Measurements from ENCODE around the gene ACVR1.

ACVR1 gene

GRCh38 chr2:157876066-157876785, at the start of gene ACVR1:
ACVR1 (minus strand) TSS chr2:157876330; CDS start chr2:157799493, 76,837 bp downstream.
- Histone ChIP-seq H3K9me3 (ENCODE audit: control insufficient read depth in 1 of 2, low read length in 2 of 2) (no peaks in the 10 kb centered on the region), H3K36me3 (ENCODE audit: control insufficient read depth in 1 of 2, insufficient read depth in 2 of 2, low read length in 2 of 2) (no peaks in the 10 kb centered on the region), H3K27ac (ENCODE audit: low read length) (peak within 1 kb of the TSS; percentile 78), H3K4me3 (ENCODE audit: low read depth in 1 of 2, low read length in 2 of 2) (peak within 1 kb of the TSS; percentile 74 to 83), H3K4me1 (ENCODE audit: control insufficient read depth in 1 of 2, insufficient read depth in 2 of 2, low read length in 2 of 2) (peaks cover 4 to 31% of the 10 kb centered on the region in 2 donors), H3K27me3 (ENCODE audit: low read depth, low read length) (no peaks in the 10 kb centered on the region)

- H3K4me1 ChIP-seq (ENCODE audit: control insufficient read depth in 1 of 2, insufficient read depth in 2 of 2, low read length in 2 of 2) = no peaks in the 10 kb centered on the region
- H3K4me3 ChIP-seq (ENCODE audit: low read depth in 1 of 2, low read length in 2 of 2) = no peak overlapping the region
- no peaks in the 10 kb centered on the region for H3K9me3 ChIP-seq (ENCODE audit: control insufficient read depth in 1 of 2, low read length in 2 of 2)
- H3K27ac ChIP-seq (ENCODE audit: low read length) = no peak overlapping the region
- H3K36me3 ChIP-seq (ENCODE audit: control insufficient read depth in 1 of 2, insufficient read depth in 2 of 2, low read length in 2 of 2) = no peaks in the 10 kb centered on the region
- no peaks in the 10 kb centered on the region for H3K27me3 ChIP-seq (ENCODE audit: low read depth, low read length)
These were observed 48.9 kb upstream of the ACVR1 start for GRCh38 chr2:157925071-157925470.

GRCh38 chr2:157923598-157924217, 47.6 kb upstream of the ACVR1 start:
- Histone ChIP-seq H3K27me3 (ENCODE audit: low read depth, low read length) (no peaks in the 10 kb centered on the region), H3K4me1 (ENCODE audit: control insufficient read depth in 1 of 2, insufficient read depth in 2 of 2, low read length in 2 of 2) (no peaks in the 10 kb centered on the region), H3K9me3 (ENCODE audit: control insufficient read depth in 1 of 2, low read length in 2 of 2) (no peaks in the 10 kb centered on the region), H3K36me3 (ENCODE audit: control insufficient read depth in 1 of 2, insufficient read depth in 2 of 2, low read length in 2 of 2) (no peaks in the 10 kb centered on the region), H3K4me3 (ENCODE audit: low read depth in 1 of 2, low read length in 2 of 2) (no peak overlapping the region), H3K27ac (ENCODE audit: low read length) (no peak overlapping the region)

GRCh38 chr2:157922815-157923214, 46.7 kb upstream of the ACVR1 start:
- Histone ChIP-seq H3K9me3 (ENCODE audit: control insufficient read depth in 1 of 2, low read length in 2 of 2) (no peaks in the 10 kb centered on the region), H3K4me1 (ENCODE audit: control insufficient read depth in 1 of 2, insufficient read depth in 2 of 2, low read length in 2 of 2) (no peaks in the 10 kb centered on the region), H3K4me3 (ENCODE audit: low read depth in 1 of 2, low read length in 2 of 2) (no peak overlapping the region), H3K27me3 (ENCODE audit: low read depth, low read length) (no peaks in the 10 kb centered on the region), H3K27ac (ENCODE audit: low read length) (no peak overlapping the region), H3K36me3 (ENCODE audit: control insufficient read depth in 1 of 2, insufficient read depth in 2 of 2, low read length in 2 of 2) (no peaks in the 10 kb centered on the region)

- Histone ChIP-seq H3K9me3 (ENCODE audit: control insufficient read depth in 1 of 2, low read length in 2 of 2) (no peaks in the 10 kb centered on the region), H3K27me3 (ENCODE audit: low read depth, low read length) (no peaks in the 10 kb centered on the region), H3K4me1 (ENCODE audit: control insufficient read depth in 1 of 2, insufficient read depth in 2 of 2, low read length in 2 of 2) (no peaks in the 10 kb centered on the region), H3K27ac (ENCODE audit: low read length) (no peak overlapping the region), H3K4me3 (ENCODE audit: low read depth in 1 of 2, low read length in 2 of 2) (no peak overlapping the region), H3K36me3 (ENCODE audit: control insufficient read depth in 1 of 2, insufficient read depth in 2 of 2, low read length in 2 of 2) (no peaks in the 10 kb centered on the region)
These were observed 46.2 kb upstream of the ACVR1 start for GRCh38 chr2:157922336-157922735.

GRCh38 chr2:157920736-157921135, 44.6 kb upstream of the ACVR1 start:
- Histone ChIP-seq H3K36me3 (ENCODE audit: control insufficient read depth in 1 of 2, insufficient read depth in 2 of 2, low read length in 2 of 2) (no peaks in the 10 kb centered on the region), H3K27me3 (ENCODE audit: low read depth, low read length) (no peaks in the 10 kb centered on the region), H3K27ac (ENCODE audit: low read length) (no peak overlapping the region), H3K9me3 (ENCODE audit: control insufficient read depth in 1 of 2, low read length in 2 of 2) (no peaks in the 10 kb centered on the region), H3K4me3 (ENCODE audit: low read depth in 1 of 2, low read length in 2 of 2) (no peak overlapping the region), H3K4me1 (ENCODE audit: control insufficient read depth in 1 of 2, insufficient read depth in 2 of 2, low read length in 2 of 2) (no peaks in the 10 kb centered on the region)

- Histone ChIP-seq H3K9me3 (ENCODE audit: control insufficient read depth in 1 of 2, low read length in 2 of 2) (no peaks in the 10 kb centered on the region), H3K4me1 (ENCODE audit: control insufficient read depth in 1 of 2, insufficient read depth in 2 of 2, low read length in 2 of 2) (no peaks in the 10 kb centered on the region), H3K27ac (ENCODE audit: low read length) (no peak overlapping the region), H3K36me3 (ENCODE audit: control insufficient read depth in 1 of 2, insufficient read depth in 2 of 2, low read length in 2 of 2) (no peaks in the 10 kb centered on the region), H3K27me3 (ENCODE audit: low read depth, low read length) (no peaks in the 10 kb centered on the region), H3K4me3 (ENCODE audit: low read depth in 1 of 2, low read length in 2 of 2) (no peak overlapping the region)
These were observed 43.1 kb upstream of the ACVR1 start for GRCh38 chr2:157919181-157919580.

- Histone ChIP-seq H3K4me1 (ENCODE audit: control insufficient read depth in 1 of 2, insufficient read depth in 2 of 2, low read length in 2 of 2) (no peaks in the 10 kb centered on the region), H3K27ac (ENCODE audit: low read length) (no peak overlapping the region), H3K4me3 (ENCODE audit: low read depth in 1 of 2, low read length in 2 of 2) (no peak overlapping the region), H3K27me3 (ENCODE audit: low read depth, low read length) (no peaks in the 10 kb centered on the region), H3K36me3 (ENCODE audit: control insufficient read depth in 1 of 2, insufficient read depth in 2 of 2, low read length in 2 of 2) (no peaks in the 10 kb centered on the region), H3K9me3 (ENCODE audit: control insufficient read depth in 1 of 2, low read length in 2 of 2) (no peaks in the 10 kb centered on the region)
These were observed 42.2 kb upstream of the ACVR1 start for GRCh38 chr2:157918319-157918718.

- H3K27ac ChIP-seq (ENCODE audit: low read length) = no peak overlapping the region
- H3K9me3 ChIP-seq (ENCODE audit: control insufficient read depth in 1 of 2, low read length in 2 of 2) = no peaks in the 10 kb centered on the region
- no peak overlapping the region for H3K4me3 ChIP-seq (ENCODE audit: low read depth in 1 of 2, low read length in 2 of 2)
- H3K27me3 ChIP-seq (ENCODE audit: low read depth, low read length) = no peaks in the 10 kb centered on the region
- no peaks in the 10 kb centered on the region for H3K4me1 ChIP-seq (ENCODE audit: control insufficient read depth in 1 of 2, insufficient read depth in 2 of 2, low read length in 2 of 2)
- H3K36me3 ChIP-seq (ENCODE audit: control insufficient read depth in 1 of 2, insufficient read depth in 2 of 2, low read length in 2 of 2) = no peaks in the 10 kb centered on the region
These were observed 35.6 kb upstream of the ACVR1 start for GRCh38 chr2:157911750-157912149.

GRCh38 chr2:157911246-157911645, 35.1 kb upstream of the ACVR1 start:
- no peak overlapping the region for H3K27ac ChIP-seq (ENCODE audit: low read length)
- H3K36me3 ChIP-seq (ENCODE audit: control insufficient read depth in 1 of 2, insufficient read depth in 2 of 2, low read length in 2 of 2) = no peaks in the 10 kb centered on the region
- no peak overlapping the region for H3K4me3 ChIP-seq (ENCODE audit: low read depth in 1 of 2, low read length in 2 of 2)
- H3K9me3 ChIP-seq (ENCODE audit: control insufficient read depth in 1 of 2, low read length in 2 of 2) = no peaks in the 10 kb centered on the region
- H3K4me1 ChIP-seq (ENCODE audit: control insufficient read depth in 1 of 2, insufficient read depth in 2 of 2, low read length in 2 of 2) = no peaks in the 10 kb centered on the region
- H3K27me3 ChIP-seq (ENCODE audit: low read depth, low read length) = no peaks in the 10 kb centered on the region

- no peaks in the 10 kb centered on the region for H3K4me1 ChIP-seq (ENCODE audit: control insufficient read depth in 1 of 2, insufficient read depth in 2 of 2, low read length in 2 of 2)
These were observed 29.0 kb upstream of the ACVR1 start for GRCh38 chr2:157905092-157905491.

GRCh38 chr2:157903626-157904025, 27.5 kb upstream of the ACVR1 start:
- no peaks in the 10 kb centered on the region for H3K27me3 ChIP-seq (ENCODE audit: low read depth, low read length)
- H3K9me3 ChIP-seq (ENCODE audit: control insufficient read depth in 1 of 2, low read length in 2 of 2) = no peaks in the 10 kb centered on the region
- H3K4me3 ChIP-seq (ENCODE audit: low read depth in 1 of 2, low read length in 2 of 2) = no peak overlapping the region
- peaks cover 0 to 2% of the 10 kb centered on the region in 2 donors for H3K4me1 ChIP-seq (ENCODE audit: control insufficient read depth in 1 of 2, insufficient read depth in 2 of 2, low read length in 2 of 2)
- no peaks in the 10 kb centered on the region for H3K36me3 ChIP-seq (ENCODE audit: control insufficient read depth in 1 of 2, insufficient read depth in 2 of 2, low read length in 2 of 2)
- H3K27ac ChIP-seq (ENCODE audit: low read length) = no peak overlapping the region

More at GRCh38 chr2:157905092-157905491, 29.0 kb upstream of the ACVR1 start:
- H3K36me3 ChIP-seq (ENCODE audit: control insufficient read depth in 1 of 2, insufficient read depth in 2 of 2, low read length in 2 of 2) = no peaks in the 10 kb centered on the region
- no peak overlapping the region for H3K4me3 ChIP-seq (ENCODE audit: low read depth in 1 of 2, low read length in 2 of 2)
- no peaks in the 10 kb centered on the region for H3K9me3 ChIP-seq (ENCODE audit: control insufficient read depth in 1 of 2, low read length in 2 of 2)
- no peak overlapping the region for H3K27ac ChIP-seq (ENCODE audit: low read length)
- H3K27me3 ChIP-seq (ENCODE audit: low read depth, low read length) = no peaks in the 10 kb centered on the region

All from muscle layer of duodenum (tissue), 2 donors.